Measurements from ENCODE around the gene SAV1.

DNA sequence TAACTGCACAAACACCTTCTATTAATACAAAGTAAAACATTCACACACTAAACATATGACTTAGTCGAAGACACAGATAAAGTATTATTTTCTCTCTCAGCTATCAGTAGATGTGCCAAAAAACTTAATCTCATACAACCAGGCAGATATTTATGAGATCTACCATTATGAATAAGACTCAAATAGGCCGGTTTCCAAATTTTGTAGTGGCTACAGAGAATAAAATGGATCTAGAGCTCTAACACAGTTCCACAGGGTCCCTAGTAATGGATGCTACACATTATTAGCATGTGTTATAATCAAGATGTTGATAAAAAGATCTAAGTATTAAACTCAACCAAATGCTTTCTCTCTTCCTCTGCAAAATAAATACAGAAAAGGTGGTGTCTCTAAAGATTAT is 10.4 kb downstream of the SAV1 start:
- no peak for TF ChIP-seq EZH2 (IDR thresholded peaks at IDR 0.05; ENCODE audit: borderline replicate concordance)
- TF ChIP-seq, protein P1, sequence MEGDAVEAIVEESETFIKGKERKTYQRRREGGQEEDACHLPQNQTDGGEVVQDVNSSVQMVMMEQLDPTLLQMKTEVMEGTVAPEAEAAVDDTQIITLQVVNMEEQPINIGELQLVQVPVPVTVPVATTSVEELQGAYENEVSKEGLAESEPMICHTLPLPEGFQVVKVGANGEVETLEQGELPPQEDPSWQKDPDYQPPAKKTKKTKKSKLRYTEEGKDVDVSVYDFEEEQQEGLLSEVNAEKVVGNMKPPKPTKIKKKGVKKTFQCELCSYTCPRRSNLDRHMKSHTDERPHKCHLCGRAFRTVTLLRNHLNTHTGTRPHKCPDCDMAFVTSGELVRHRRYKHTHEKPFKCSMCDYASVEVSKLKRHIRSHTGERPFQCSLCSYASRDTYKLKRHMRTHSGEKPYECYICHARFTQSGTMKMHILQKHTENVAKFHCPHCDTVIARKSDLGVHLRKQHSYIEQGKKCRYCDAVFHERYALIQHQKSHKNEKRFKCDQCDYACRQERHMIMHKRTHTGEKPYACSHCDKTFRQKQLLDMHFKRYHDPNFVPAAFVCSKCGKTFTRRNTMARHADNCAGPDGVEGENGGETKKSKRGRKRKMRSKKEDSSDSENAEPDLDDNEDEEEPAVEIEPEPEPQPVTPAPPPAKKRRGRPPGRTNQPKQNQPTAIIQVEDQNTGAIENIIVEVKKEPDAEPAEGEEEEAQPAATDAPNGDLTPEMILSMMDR (IDR thresholded peaks at IDR 0.05; ENCODE audit: poor library complexity): no peak
- TF ChIP-seq EZH2phosphoT487 (IDR thresholded peaks at IDR 0.05; ENCODE audit: low read depth, severe bottlenecking, unreplicated experiment): no peak

Data from hepatocyte (in vitro differentiated cells).